Right ventricle myocardium superior (tissue), 1 donor: Measurements from ENCODE around the gene S100B. TPM values are rescaled to one million over a fixed set of nuclear protein-coding genes. Genes with fewer than 3 reads are reported as not detected.
A peak's percentile ranks its signal among the peaks of the same experiment; 100 is the strongest.
"Not testable (repeated sequence)": the region's sequence is repeated elsewhere in the genome, so short reads cannot be mapped to it uniquely, and the experiment has no call there.

Experiments used
- ATAC-seq: fragments of 200-7000 bp; cut with Tn5 transposase; one replicate; pipeline ENCODE4 v1.9.1; 2020; ENCODE audit warnings: mild to moderate bottlenecking; ENCODE audit not compliant: poor library complexity
- DNase-seq: peaks from one replicate; pipeline ENCODE4 v3.0.0-alpha.2; 2020
- intact Hi-C: fragments of 100-400 bp; cut with DNase I; formaldehyde crosslinking; loops from one replicate; pipeline ENCODE4 v1.11.2; 2022
- total RNA-seq: library from RNA; stranded (reverse); fragmentation: NEBNext Ultra II Directional; extraction: Animal tissue kit (Norgen Biotek cat#: 25700); gene quantifications from one replicate; pipeline ENCODE4 v1.2.1, GENCODE V29; 2021
- donor health status: DM: no; HTN: yes; CAD: no; lungs with severe emphysema.

S100B gene
- total RNA-seq, 1 donor from 2014 or later: 5.5 TPM

DNA sequence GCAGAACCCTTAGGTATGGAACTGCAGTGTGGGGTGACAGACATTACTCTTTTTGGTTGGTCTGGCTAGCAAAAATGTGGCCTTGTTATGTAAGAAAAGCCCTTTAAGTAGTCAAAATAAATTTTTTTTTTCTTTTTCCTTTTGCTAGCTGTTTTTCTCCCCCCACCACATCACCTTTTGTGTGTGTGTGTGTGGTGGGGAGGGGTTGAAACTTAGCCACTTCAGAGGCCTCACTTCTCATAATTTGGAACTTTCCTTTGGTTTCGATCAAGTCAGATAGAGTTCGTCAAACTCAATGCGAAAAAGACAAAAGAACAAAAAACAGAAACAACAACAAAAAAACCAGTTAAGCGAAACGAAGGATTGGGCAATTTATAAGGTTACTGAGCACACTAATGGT lies 28.7 kb upstream of the S100B start:
- DNase-seq: no peak
- ATAC-seq: no peak
- intact Hi-C loops: no loop called here

DNA sequence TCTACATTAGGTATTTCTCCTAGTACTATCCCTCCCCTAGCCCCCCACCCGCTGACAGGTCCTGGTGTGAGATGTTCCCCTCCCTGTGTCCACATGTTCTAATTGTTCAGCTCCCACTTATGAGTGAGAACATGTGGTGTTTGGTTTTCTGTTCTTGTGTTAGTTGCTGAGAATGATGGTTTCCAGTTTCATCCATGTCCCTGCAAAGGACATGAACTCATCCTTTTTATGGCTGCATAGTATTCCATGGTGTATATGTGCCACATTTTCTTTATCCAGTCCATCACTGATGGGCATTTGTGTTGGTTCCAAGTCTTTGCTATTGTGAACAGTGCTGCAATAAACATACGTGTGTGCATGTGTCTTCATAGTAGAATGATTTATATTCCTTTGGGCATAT lies 26.0 kb upstream of the S100B start:
- intact Hi-C loops, ATAC-seq, DNase-seq: not testable (repeated sequence)

DNA sequence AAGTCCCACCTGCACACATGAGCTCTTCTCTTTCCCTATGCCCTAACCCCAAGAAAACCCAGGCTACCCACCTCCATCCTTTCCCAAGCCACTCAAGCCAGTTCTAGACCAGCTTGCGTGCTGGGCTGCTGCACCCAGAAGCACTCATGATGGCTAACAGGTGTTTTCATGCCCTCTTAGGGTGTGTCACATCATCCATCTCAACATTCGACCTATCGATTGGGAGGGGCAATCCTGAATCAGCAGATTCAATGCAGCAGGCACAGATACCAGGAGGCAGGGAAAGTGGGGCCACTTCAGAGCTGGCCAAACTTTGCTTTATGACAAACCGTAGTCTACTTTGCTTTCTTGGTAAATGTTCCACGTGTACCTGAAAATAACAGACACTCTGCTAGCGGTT lies 24.0 kb upstream of the S100B start:
- DNase-seq (no peak), ATAC-seq (no peak)

DNA sequence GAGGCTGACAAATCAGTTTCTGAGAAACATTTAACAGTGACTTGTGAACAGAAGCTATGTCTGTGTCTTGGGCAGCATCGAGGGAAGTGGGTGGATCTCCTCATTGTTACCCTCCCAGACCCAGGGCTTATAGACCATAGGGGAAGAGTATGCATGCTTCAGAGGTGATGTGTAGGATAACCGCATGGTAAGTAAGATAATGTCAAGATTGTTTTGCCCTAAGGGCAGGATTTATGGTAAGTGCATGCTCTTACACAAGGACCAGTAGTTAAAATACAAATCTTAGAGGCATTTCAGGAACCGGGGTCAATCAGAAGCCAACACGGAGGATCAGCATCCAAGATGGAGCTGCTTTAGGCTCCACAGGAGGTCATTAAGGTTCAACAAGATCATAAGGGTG lies 22.8 kb upstream of the S100B start:
- DNase-seq: no peak
- ATAC-seq: no peak
- intact Hi-C loops: no loop called here

More for the DNA sequence above, 24.0 kb upstream of the S100B start:
- intact Hi-C loops: no loop called here

GRCh38 chr21:46626975-46627501 lies 22.2 kb upstream of the S100B start:
- DNase-seq (no peak), ATAC-seq (no peak)
- intact Hi-C loops: no loop called here

GRCh38 chr21:46626536-46626935 lies 21.7 kb upstream of the S100B start:
- ATAC-seq (no peak), DNase-seq (no peak)
- intact Hi-C loops: no loop called here

GRCh38 chr21:46625759-46626158 lies 20.9 kb upstream of the S100B start:
- no peak for DNase-seq
- no peak for ATAC-seq
- intact Hi-C loops: no loop called here

DNA sequence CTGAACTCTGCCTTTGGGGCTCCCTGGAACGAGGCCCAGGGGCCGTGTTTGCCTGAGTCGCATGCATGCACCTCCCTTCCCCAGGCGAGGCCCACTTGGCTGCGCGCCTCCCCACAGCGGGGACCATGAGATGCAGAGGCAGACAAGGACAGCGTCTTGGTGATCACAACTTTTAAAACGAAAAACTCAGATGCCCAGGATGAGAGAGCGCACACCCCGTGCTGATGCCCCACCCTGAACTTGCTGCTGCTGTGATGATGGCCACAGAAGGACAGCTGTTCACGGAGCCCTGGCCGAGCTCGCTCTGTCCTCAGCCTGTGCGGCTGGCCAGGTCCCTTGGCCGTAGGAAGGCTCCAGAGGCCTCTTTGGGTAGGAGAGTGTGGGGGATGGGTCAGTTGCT lies 19.2 kb upstream of the S100B start:
- DNase-seq: no peak
- intact Hi-C loops: no loop called here
- no peak for ATAC-seq

DNA sequence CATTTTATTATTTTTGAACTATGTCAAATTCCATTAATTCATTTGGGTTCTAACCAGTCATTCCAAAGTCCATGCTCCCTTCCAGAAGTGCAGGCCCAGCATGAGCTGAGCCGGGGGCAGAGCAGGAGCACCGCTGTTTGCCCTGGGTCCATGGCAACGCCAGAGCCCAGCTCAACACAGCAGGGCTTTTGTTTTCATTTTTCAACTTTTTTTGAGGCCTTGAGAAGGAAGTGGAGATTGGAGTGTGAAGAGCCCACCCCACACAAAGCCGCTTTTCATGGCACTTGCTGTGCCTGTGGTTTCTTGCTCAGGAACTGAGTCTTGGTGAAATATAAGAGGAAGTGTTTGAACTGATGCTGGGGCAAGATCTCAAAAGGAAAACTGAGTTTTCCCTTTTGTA lies 17.3 kb upstream of the S100B start:
- DNase-seq (peak; percentile 60), ATAC-seq (peak; percentile 74)
- intact Hi-C loops: no loop called here

- ATAC-seq: peak; percentile 31
- intact Hi-C loops: no loop called here
Observed at GRCh38 chr21:46621457-46622182, 16.7 kb upstream of the S100B start.

DNA sequence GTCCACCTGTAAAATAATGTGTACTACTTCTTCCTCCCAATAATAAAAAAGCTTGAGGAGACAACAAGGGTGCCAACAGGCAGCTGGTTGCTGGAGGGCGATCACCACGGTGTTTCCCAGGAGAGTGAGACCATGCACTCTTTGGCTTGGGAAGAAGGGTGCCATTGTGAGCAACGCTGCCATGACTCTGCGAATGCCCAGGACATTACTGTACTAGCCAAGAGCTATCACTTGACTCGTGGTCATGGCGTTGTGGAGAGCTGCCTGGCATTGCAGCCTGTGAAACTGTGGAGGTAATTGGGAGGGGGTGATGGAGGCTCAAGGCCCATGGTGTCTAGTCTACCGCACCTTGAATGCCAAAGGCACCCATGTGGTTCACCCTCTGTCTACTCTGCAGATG lies 16.0 kb upstream of the S100B start:
- ATAC-seq (no peak), DNase-seq (no peak)
- intact Hi-C loops: no loop called here

More at GRCh38 chr21:46621457-46622182, 16.7 kb upstream of the S100B start:
- no peak for DNase-seq

- ATAC-seq (no peak), DNase-seq (no peak)
- intact Hi-C loops: no loop called here
Observed at GRCh38 chr21:46619846-46620245, 15.0 kb upstream of the S100B start.

- intact Hi-C loops: no loop called here
- ATAC-seq: no peak
- DNase-seq: no peak
Observed at GRCh38 chr21:46618738-46619379, 14.0 kb upstream of the S100B start.

DNA sequence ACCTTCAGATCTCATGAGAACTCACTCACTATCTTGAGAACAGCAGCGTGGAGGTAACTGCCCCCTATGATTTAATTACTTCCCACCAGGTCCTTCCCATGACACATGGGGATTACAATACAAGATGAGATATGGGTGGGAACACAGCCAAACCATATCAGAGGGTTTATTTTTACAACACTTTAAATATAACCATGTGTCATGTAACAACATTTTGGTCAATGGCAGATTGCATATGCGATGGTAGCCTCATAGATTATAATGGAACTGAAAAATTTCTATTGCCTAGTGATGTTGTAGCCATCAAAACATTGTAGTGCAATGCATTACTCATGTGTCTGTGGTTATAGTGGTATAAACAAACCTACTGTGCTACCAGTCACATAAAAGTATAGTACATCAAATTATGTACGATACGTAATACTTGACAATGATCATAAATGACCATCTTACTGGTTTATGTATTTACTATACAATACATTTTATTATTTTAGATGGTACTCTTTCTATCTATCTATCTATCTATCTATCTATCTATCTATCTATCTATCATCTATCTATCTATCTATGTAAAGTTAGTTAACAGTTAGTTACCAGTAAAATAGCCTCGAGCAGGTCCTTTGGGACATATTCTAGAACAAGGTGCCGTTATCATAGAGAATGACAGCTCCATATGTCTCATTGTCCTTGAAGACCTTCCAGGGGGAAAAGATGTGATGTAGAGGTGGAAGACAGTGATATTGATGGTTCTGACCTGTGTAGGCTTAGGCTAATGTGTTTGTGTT lies 12.6 kb upstream of the S100B start:
- DNase-seq: no peak
- intact Hi-C loops: no loop called here
- no peak for ATAC-seq

- intact Hi-C loops: no loop called here
- ATAC-seq: no peak
Observed at GRCh38 chr21:46616656-46617055, 11.8 kb upstream of the S100B start.

DNA sequence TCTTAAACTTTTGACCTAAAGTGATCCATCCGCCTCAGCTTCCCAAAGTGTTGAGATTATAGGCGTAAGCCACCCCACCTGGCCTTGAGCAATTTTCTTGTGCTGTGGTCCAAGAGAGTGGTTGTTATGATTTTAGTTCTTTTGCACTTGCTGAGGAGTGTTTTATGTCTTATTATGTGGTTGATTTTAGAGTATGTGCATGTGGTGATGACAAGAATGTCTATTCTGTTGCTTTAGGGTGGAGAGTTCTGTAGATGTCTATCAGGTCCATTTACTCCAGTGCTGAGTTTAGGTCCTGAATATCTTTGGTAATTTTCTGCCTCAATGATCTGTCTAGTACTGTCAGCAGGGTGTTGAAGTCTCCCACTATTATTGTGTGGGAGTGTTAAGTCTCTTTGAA lies 11.2 kb upstream of the S100B start:
- intact Hi-C loops: no loop called here

More at GRCh38 chr21:46616656-46617055, 11.8 kb upstream of the S100B start:
- no peak for DNase-seq

DNA sequence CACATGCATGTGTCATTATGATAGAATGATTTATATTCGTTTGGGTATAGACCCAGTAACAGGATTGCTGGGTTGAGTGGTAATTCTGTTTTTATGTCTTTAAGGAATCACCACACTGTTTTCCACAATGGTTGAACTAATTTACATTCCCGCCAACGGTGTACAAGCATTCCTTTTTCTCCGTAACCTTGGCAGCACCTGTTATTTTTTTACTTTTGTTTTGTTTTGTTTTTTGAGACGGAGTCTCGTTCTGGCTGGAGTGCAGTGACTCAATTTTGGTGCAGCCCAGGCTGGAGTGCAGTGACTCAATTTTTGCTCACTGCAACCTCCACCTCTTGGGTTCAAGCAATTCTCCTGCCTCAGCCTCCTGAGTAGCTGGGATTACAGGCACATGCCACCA lies 8.5 kb upstream of the S100B start:
- intact Hi-C loops: no loop called here
- ATAC-seq: no peak
- no peak for DNase-seq

More for the DNA sequence above, 11.2 kb upstream of the S100B start:
- ATAC-seq (no peak), DNase-seq (no peak)

DNA sequence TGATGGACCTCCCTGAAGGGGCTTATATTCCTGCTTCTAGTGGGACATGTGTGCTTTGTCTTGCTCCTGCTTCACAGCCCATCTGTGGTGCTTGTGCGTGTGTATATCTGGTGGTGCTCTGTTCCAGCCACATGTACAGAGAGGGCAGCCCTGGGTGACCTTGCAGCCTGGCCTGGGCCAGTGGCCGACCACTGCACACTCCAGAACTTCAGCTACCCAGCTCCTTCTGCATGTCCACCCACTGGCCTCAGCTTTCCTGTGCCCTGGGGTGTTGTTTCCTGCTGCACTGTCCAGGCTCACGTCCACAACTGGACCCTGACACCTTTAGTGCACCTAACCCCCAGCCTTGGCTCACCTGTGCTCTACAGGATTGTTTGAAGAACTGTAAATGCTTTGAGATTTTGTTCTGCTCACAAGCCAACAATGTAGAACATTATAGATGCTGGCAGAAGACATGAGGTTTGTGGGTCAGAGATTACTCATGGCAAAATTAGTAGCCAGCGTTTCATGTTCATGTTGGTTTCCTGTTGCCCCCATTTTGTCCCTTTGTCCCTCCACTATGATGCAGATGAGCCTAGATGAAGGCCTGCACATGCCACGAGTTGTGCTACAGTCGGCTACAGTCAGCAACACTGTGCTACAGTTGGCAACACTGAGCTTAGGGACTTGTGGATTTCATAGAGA lies 5.3 kb upstream of the S100B start:
- intact Hi-C loops: no loop called here
- no peak for DNase-seq
- no peak for ATAC-seq

GRCh38 chr21:46608672-46609111 lies 3.8 kb upstream of the S100B start:
- ATAC-seq (no peak), DNase-seq (no peak)
- intact Hi-C loops: no loop called here
